GM12878 (cell line): ENCODE measurements around the gene TSPO.

Source experiments
- POLR2AphosphoS5 ChIP-seq: IDR thresholded peaks from 2 replicates; pipeline ENCODE4 v1.6.1; 2011; ENCODE audit warnings: mild to moderate bottlenecking, low read length, inconsistent platforms
- RAD21 ChIP-seq: IDR thresholded peaks from 2 replicates; pipeline ENCODE4 v1.6.1; 2011; ENCODE audit warnings: mild to moderate bottlenecking, low read depth, low read length, moderate library complexity; ENCODE audit not compliant: insufficient read depth
- ZNF24 ChIP-seq: fragments of 450-650 bp; IDR thresholded peaks from 2 replicates; pipeline ENCODE4 v1.6.1; 2017; ENCODE audit warnings: antibody characterized with exemption, mild to moderate bottlenecking

DNA sequence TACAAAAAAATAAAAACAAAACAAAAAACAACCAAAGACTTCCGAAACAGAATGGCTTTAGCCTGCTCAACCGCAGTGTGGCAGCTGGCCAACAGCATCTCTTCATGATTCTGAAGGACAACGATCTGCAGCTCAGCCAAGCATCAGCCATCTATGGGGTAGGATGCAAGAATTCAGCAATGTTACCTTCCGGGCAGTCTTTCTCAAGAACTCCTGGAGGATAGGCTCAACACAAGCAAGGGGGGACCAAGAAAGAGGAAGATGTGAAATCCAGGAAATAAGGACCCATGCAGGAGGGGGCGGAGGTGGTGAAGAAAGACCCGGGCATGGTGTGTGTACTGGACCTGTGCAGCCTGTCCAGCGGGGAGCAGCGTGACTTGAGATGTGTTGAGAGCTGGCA lies 3.5 kb upstream of the TSPO start:
- no peak for TF ChIP-seq POLR2AphosphoS5
- TF ChIP-seq ZNF24, result no peak
- no peak for TF ChIP-seq RAD21
